Heart left ventricle (tissue), 16 donors: ENCODE results near the gene THBS1. TPM values are rescaled to one million over a fixed set of nuclear protein-coding genes. Genes with fewer than 3 reads are reported as not detected.

Experiments
- ATAC-seq, 4 donors: fragments of 200-7000 bp; cut with Tn5 transposase; one replicate each; pipeline ENCODE4 v1.9.1; 2020 to 2022; ENCODE audit warnings: moderate library complexity in 4 of 4, mild to moderate bottlenecking in 3 of 4, moderate number of reproducible peaks in 1 of 4
- DNase-seq, 5 donors: peaks; one replicate each; pipeline ENCODE4 v3.0.0-alpha.2; 2020
- H3K27ac ChIP-seq, 12 donors: fragments of 200-600 bp; sonication (generic) in 4 of 12; one replicate each; pipeline versions ENCODE4 v1.5.0 to v1.8.0; 2016 to 2022; ENCODE audit warnings: mild to moderate bottlenecking in 2 of 12
- H3K27me3 ChIP-seq, 9 donors: fragments of 200-600 bp; sonication (generic) in 2 of 9; one replicate each; pipeline versions ENCODE4 v1.5.1 to v1.8.0; 2016 to 2022; ENCODE audit warnings: mild to moderate bottlenecking in 3 of 9
- H3K36me3 ChIP-seq, 9 donors: fragments of 200-600 bp; sonication (generic) in 2 of 9; one replicate each; pipeline versions ENCODE4 v1.5.0 to v1.8.0; 2018 to 2022; ENCODE audit warnings: mild to moderate bottlenecking in 2 of 9
- H3K4me1 ChIP-seq, 12 donors: fragments of 200-600 bp; sonication (generic) in 4 of 12; one replicate each; pipeline versions ENCODE4 v1.5.0 to v1.8.0; 2016 to 2022; ENCODE audit warnings: mild to moderate bottlenecking in 3 of 12
- H3K4me3 ChIP-seq, 12 donors: fragments of 200-600 bp; sonication (generic) in 4 of 12; one replicate each; pipeline versions ENCODE4 v1.5.0 to v1.8.0; 2017 to 2022; ENCODE audit warnings: mild to moderate bottlenecking in 9 of 12, moderate library complexity in 4 of 12
- H3K9me3 ChIP-seq, 12 donors: fragments of 200-600 bp; sonication (generic) in 4 of 12; one replicate each; pipeline versions ENCODE4 v1.5.0 to v1.8.0; 2016 to 2022; ENCODE audit warnings: mild to moderate bottlenecking in 1 of 12
- CTCF ChIP-seq, 12 donors: fragments of 200-600 bp; sonication (generic) in 4 of 12; IDR thresholded peaks; one replicate each; pipeline versions ENCODE4 v1.5.0 to v1.8.0; 2018 to 2022; ENCODE audit warnings: antibody characterized with exemption in 12 of 12, mild to moderate bottlenecking in 5 of 12
- POLR2A ChIP-seq, 2 donors: fragments of 450-650 bp; IDR thresholded peaks; one replicate each; pipeline ENCODE4 v1.6.1; 2017; ENCODE audit warnings: antibody characterized with exemption in 2 of 2, mild to moderate bottlenecking in 2 of 2, moderate library complexity in 2 of 2
- WGBS, 4 donors: extraction: QIAGEN DNeasy Blood & Tissue Kit in 2 of 4; methylation state at CpG; one replicate each; pipeline versions ENCODE4 v1.1.5 to v1.1.7; 2013 to 2018; 5-methylcytosine and 5-hydroxymethylcytosine counted together
- intact Hi-C, 10 donors: fragments of 100-400 bp; cut with DNase I; formaldehyde crosslinking; loops; one replicate each; pipeline versions ENCODE4 v1.11.1 to v1.14.2; 2022
- polyA plus RNA-seq, 2 donors: library from polyadenylated mRNA; stranded (reverse); fragments of 200-250 nt; gene quantifications; one replicate each; pipeline ENCODE4 v1.2.3, GENCODE V29; 2013
- total RNA-seq, 9 donors: library from RNA; depleted of rRNA in 2 of 9; stranded (reverse); fragments of >200 nt in 2 of 9; fragmentation: NEBNext Ultra II Directional in 3 of 9; extraction: Animal tissue kit (Norgen Biotek cat#: 25700) in 3 of 9; gene quantifications; one replicate each; pipeline versions ENCODE4 v1.1.0 to v1.2.4, GENCODE V29; 2016 to 2023
- donor health status: ischemic (EF 13 %, LVEDD 7.1; RV severe dilation, severe dysfunction).
- donor health status: healthy with polysubstance abuse.
- donor health status: DM: no; HTN: yes; CAD: no.
- donor health status: DM: no; HTN: no; CAD: no.
- donor health status: ischemic (EF 25% LVEDD 6.9; RV normal size, moderate dysfunction).
- donor health status: ischemic (EF 25% LVEDD 5.7; RV mildly dilated, moderate dysfunction).
- donor health status: healthy.
- donor health status: DM: yes; HTN: yes; CAD: no.
- donor health status: ischemic (EF 35%, LVEDD 5.7; RV mildly dilated, moderate dysfunction).
- donor health status: nonischemic (EF 11% LVEDD 7.7; RV severe dilation, severe dysfunction).
- donor health status: DM: yes; HTN: yes; CAD: no.
- donor health status: PGD.
- donor health status: ischemic (EF 29% LVEDD 5.4; RV normal size, mild dysfunction).
- donor health status: nonischemic (EF 23%, LVEDD 6.1; RV moderate dilation, normal function).

Gene THBS1
- total and polyA plus RNA-seq, 11 donors = 8.5 to 573 (median 160) TPM

- intact Hi-C loops = no loop called here
- no peak for TF ChIP-seq CTCF (IDR thresholded peaks at IDR 0.05)
- no peak for TF ChIP-seq POLR2A (IDR thresholded peaks at IDR 0.05)
- H3K4me1 ChIP-seq = peaks cover 0 to 6% (median 0%) of the 10 kb centered on the region in 12 donors
- no peaks in the 10 kb centered on the region for H3K36me3 ChIP-seq
- no peaks in the 10 kb centered on the region for H3K27me3 ChIP-seq
- ATAC-seq (no peak), DNase-seq (no peak)
- H3K9me3 ChIP-seq = peaks cover 0 to 61% (median 29%) of the 10 kb centered on the region in 12 donors
- 90 to 95% (median 91%) methylated on average over 2 of the region's 2 CpGs for WGBS, 4 donors
- no peak overlapping the region for H3K4me3 ChIP-seq
- H3K27ac ChIP-seq = no peak overlapping the region
Observed at GRCh38 chr15:39613861-39614260, 33.0 kb downstream of the THBS1 start.

- DNase-seq (no peak), ATAC-seq (no peak)
- no peak overlapping the region for H3K4me3 ChIP-seq
- H3K9me3 ChIP-seq = peaks cover 0 to 36% (median 7%) of the 10 kb centered on the region in 12 donors
- H3K4me1 ChIP-seq = peaks cover 0 to 14% (median 1%) of the 10 kb centered on the region in 12 donors
- H3K36me3 ChIP-seq = no peaks in the 10 kb centered on the region
- TF ChIP-seq POLR2A (IDR thresholded peaks at IDR 0.05) (no peak), CTCF (IDR thresholded peaks at IDR 0.05) (no peak)
- intact Hi-C loops = no loop called here
- no peak overlapping the region for H3K27ac ChIP-seq
- WGBS, 4 donors = 76 to 80% (median 78%) methylated on average over 6 of the region's 6 CpGs
- H3K27me3 ChIP-seq = no peaks in the 10 kb centered on the region
Observed at GRCh38 chr15:39616731-39617455, 36.0 kb downstream of the THBS1 start.

DNA sequence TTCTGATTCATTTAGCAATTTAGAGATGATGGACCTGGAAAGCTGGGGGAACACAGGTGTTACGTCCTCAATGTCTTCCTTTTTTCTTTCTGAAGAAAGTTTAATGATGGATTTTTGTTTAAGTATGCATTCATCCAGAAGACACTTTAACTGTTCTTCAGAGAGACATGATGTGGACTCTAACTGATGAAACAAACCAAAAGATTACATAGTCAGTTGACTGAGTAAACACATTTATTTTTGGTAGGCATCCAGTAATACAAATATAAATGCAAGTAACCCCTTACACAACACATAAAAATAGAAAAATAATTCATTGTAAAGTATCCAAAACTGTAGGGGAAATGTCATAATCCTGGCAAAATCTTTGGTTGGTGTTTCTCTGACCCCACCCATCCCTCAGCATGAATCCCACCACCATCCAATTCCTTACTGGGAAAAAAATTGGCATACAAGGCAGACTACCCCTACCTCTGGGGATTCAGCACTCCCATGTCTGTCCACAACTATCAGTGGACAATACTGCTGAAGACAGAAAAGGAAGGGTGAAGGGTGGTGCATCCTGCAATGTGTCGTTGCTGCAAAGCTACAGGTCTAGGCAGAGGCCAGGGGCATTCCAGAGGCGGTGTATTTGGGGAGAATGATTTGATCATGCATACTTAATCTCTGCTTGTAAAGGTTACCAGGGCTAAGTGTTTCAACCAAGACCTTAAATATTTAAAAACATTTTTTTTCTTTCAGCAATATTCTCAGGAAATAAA is 37.4 kb downstream of the THBS1 start:
- intact Hi-C loops = no loop called here
- WGBS, 4 donors = 64 to 81% (median 67%) methylated on average over 3 of the region's 3 CpGs
- TF ChIP-seq POLR2A (IDR thresholded peaks at IDR 0.05) (no peak), CTCF (IDR thresholded peaks at IDR 0.05) (no peak)
- Histone ChIP-seq H3K4me1 (peaks cover 0 to 21% (median 1%) of the 10 kb centered on the region in 12 donors), H3K27ac (no peak overlapping the region), H3K27me3 (no peaks in the 10 kb centered on the region), H3K9me3 (peaks cover 0 to 22% (median 5%) of the 10 kb centered on the region in 12 donors), H3K36me3 (no peaks in the 10 kb centered on the region), H3K4me3 (no peak overlapping the region)
- no peak for DNase-seq
- no peak for ATAC-seq

- peaks cover 3 to 47% (median 23%) of the 10 kb centered on the region in 12 donors for H3K4me1 ChIP-seq
- no peaks in the 10 kb centered on the region for H3K27me3 ChIP-seq
- TF ChIP-seq POLR2A (IDR thresholded peaks at IDR 0.05) (no peak), CTCF (IDR thresholded peaks at IDR 0.05) (no peak)
- 47 to 70% (median 60%) methylated on average over 1 of the region's 1 CpG for WGBS, 4 donors
- DNase-seq (no peak), ATAC-seq (no peak)
- H3K9me3 ChIP-seq = no peaks in the 10 kb centered on the region
- H3K36me3 ChIP-seq = no peaks in the 10 kb centered on the region
- H3K4me3 ChIP-seq = no peak overlapping the region
- H3K27ac ChIP-seq = no peak overlapping the region
- intact Hi-C loops = no loop called here
Observed at GRCh38 chr15:39621210-39621609, 40.3 kb downstream of the THBS1 start.
